ENCODE data around the gene SEMA3B.

- TF ChIP-seq EZH2phosphoT487 (IDR thresholded peaks at IDR 0.05; ENCODE audit: low read length): no peak
- TF ChIP-seq CTCF (IDR thresholded peaks at IDR 0.05; ENCODE audit: low read length): no peak
Observed at GRCh38 chr3:50242851-50243542, 25.9 kb upstream of the SEMA3B start.
